Subcutaneous adipose tissue (tissue), 4 donors: ENCODE measurements around the gene CORO1A. TPM values are rescaled to one million over a fixed set of nuclear protein-coding genes. Genes with fewer than 3 reads are reported as not detected.

Experiments used
- total RNA-seq, 4 donors: library from RNA; depleted of rRNA; stranded (reverse); fragments of >200 nt; gene quantifications; one replicate each; pipeline ENCODE4 v1.1.0, GENCODE V29; 2016
- TF ChIP-seq, protein P1 (sequence below): fragments of 450-650 bp; IDR thresholded peaks from one replicate; pipeline ENCODE4 v1.5.1; 2016; ENCODE audit warnings: low read depth, mild to moderate bottlenecking, control low read depth, antibody characterized with exemption, moderate library complexity

CORO1A gene
- total RNA-seq, 4 donors from 2014 or later = 17.5 to 72.6 (median 40.5) TPM

DNA sequence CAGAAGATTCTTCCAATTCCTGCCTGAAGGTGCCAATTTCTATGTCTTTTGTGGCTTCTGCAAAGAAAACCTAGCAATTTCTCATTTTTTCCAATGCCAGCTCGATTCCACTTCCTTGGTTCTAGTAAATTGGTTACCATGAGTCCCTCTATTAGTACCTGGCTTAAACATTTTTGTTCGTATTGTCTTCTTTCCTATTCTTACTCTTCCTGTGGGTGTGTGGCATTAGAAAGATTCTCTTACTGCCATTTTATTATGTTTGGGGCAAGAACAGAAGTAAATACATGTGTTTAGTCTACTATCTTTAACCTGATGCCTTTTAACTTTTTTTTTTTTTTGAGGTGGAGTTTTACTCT, 40.1 kb upstream of the CORO1A start:
- TF ChIP-seq, protein P1, sequence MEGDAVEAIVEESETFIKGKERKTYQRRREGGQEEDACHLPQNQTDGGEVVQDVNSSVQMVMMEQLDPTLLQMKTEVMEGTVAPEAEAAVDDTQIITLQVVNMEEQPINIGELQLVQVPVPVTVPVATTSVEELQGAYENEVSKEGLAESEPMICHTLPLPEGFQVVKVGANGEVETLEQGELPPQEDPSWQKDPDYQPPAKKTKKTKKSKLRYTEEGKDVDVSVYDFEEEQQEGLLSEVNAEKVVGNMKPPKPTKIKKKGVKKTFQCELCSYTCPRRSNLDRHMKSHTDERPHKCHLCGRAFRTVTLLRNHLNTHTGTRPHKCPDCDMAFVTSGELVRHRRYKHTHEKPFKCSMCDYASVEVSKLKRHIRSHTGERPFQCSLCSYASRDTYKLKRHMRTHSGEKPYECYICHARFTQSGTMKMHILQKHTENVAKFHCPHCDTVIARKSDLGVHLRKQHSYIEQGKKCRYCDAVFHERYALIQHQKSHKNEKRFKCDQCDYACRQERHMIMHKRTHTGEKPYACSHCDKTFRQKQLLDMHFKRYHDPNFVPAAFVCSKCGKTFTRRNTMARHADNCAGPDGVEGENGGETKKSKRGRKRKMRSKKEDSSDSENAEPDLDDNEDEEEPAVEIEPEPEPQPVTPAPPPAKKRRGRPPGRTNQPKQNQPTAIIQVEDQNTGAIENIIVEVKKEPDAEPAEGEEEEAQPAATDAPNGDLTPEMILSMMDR = no peak

DNA sequence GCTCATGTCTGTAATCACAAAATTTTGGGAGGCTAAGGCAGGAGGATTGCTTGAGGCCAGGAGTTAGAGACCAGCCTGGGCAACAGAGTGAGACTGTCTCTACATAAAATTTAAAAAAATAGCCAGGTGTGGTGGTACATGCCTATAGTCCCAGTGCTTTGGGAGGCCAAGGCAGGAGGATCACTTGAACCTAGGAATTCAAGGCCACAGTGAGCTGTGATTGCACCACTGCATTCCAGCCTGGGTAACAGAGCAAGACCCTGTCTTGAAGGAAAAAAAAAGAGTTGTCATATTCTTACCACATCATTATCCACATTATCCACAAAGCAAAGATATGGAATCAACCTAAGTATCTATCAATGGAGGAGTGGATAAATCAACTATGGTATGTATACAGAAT, 39.4 kb upstream of the CORO1A start:
- TF ChIP-seq, protein P1 = no peak

DNA sequence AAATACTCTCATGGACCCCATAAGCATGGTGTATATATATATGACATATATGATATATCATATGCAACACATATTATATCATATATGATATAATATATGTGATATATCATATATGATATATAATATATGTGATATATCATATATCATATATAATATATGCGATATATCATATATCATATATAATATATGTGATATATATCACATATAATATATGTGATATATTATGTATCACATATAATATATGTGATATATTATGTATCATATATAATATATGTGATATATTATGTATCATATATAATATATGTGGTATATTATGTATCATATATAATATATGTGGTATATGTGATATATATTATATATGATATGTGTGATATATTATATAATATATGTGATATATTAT, 38.5 kb upstream of the CORO1A start:
- TF ChIP-seq, protein P1 = no peak

DNA sequence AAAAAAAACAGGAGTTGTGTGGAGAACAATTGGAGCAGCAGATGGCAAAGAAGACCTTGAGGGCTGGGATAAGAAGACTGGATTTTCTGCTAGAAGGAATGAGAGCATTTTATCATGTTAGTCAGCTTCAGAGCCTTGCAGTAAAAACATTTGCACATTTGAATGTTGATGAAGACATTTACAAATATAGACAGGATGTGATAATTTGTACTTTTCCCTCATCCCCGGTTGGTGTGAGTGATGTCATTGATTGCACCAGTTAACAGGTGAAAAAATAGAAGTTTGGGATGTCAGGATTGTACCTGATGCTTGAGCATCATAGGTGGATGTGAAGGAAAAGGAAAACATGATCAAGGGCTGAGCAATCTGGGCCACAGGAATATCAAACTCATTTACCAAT, 37.7 kb upstream of the CORO1A start:
- TF ChIP-seq, protein P1 = no peak

DNA sequence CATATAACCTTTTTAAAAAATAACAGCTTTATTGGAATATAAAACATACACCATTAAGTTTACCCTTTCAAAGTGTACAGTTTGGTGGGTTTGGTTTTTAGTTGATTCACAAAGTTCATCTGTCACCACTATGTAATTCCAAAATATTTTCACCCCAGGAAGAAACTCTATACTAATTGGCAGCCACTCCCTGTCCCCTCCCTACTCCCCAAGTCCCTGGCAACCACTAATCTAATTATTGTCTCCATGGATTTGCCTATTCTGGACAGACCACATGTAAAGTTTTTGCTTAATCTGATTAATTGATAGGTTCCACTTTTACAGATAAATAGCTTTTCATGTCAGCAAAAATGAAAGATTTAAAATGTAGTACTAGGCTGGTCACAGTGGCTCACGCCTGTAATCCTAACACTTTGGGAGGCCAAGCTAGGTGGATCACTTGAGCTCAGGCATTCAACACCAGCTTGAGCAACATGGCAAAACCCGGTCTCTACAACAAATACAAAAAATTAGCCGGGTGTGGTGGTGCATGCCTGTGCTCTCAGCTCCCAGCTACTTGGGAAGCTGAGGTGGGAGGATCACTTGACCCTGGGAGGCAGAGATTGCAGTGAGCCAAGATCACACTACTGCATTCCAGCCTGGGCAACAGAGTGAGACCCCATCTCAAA, 35.4 kb upstream of the CORO1A start:
- TF ChIP-seq, protein P1 = no peak

DNA sequence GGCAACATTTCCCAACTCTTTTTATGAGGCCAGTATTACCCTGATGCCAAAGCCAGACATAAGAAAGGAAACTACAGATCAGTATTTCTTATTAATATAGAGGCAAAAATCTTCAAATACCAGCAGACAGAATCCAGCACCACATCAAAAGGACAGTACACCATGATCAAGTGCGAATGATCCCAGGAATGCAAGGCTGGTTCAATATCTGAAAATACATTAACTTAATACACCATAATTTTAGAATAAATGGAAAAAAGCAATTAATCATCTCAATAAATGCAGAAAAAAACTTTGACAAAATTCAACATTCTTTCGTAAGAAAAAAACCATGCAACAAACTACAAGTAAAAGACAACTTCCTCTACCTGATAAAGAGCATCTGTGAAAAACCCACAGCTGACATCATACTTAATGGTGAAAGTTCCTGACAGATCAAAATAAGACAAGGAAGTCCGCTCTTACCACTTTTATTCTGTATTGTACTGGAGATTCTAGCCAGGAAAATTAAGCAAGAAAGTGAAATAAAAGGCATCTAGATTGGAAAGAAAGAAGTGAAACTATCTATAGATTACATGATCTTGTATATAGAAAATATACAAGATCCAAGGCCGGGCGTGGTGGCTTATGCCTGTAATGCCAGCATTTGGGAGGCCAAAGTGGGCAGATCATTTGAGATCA, 34.0 kb upstream of the CORO1A start:
- TF ChIP-seq, protein P1 = no peak

DNA sequence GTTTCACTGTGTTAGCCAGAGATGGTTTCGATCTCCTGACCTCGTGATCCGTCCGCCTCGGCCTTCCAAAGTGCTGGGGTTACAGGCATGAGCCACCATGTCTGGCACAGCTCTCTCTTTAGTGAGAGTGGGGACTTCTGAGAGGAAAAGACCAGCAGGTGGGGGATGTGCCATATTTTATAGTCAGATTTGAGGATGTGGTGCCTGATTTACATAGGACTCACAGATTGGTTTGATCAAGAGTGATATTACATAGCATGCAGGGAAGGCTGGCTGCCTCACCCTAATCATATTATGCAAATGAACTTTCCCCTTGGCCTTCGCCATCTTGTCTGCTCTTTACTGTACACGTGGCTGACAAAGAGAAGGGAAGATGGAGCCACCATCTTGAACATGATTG, 32.3 kb upstream of the CORO1A start:
- TF ChIP-seq, protein P1 = no peak
